OCI-LY7 (cell line): ENCODE data around the gene GAK.

Experiments used
- EZH2phosphoT487 ChIP-seq: fragments of 200-600 bp; sonication (generic); IDR thresholded peaks from 2 replicates; pipeline ENCODE4 v1.6.1; 2018; ENCODE audit warnings: low read depth, borderline replicate concordance, mild to moderate bottlenecking, mixed run types, antibody characterized with exemption, low read length, moderate library complexity, mixed read lengths
- TF ChIP-seq, protein P1 (sequence below): fragments of 200-600 bp; sonication (generic); conservative IDR thresholded peaks from 2 replicates; pipeline ENCODE4 v1.5.1; 2014; ENCODE audit warnings: mild to moderate bottlenecking, antibody characterized with exemption, low read length, moderate library complexity, mixed read lengths

DNA sequence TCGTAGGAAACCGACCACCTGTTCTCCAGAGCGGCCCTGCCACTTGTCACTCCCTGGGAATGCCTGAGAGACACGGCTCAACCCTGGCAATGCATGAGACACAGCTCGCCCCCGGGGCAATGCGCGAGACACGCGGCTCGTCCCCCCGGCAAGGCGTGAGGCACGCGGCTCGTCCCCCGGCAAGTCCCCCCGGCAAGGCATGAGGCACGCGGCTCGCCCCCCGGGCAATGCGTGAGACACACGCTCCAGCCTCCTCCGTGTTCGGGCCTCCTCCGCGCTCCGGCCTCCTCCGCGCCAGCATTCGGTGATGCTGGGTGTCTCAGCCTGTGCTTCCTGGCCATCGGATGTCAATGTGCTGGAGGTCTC, 78.7 kb downstream of the GAK start:
- TF ChIP-seq, protein P1, sequence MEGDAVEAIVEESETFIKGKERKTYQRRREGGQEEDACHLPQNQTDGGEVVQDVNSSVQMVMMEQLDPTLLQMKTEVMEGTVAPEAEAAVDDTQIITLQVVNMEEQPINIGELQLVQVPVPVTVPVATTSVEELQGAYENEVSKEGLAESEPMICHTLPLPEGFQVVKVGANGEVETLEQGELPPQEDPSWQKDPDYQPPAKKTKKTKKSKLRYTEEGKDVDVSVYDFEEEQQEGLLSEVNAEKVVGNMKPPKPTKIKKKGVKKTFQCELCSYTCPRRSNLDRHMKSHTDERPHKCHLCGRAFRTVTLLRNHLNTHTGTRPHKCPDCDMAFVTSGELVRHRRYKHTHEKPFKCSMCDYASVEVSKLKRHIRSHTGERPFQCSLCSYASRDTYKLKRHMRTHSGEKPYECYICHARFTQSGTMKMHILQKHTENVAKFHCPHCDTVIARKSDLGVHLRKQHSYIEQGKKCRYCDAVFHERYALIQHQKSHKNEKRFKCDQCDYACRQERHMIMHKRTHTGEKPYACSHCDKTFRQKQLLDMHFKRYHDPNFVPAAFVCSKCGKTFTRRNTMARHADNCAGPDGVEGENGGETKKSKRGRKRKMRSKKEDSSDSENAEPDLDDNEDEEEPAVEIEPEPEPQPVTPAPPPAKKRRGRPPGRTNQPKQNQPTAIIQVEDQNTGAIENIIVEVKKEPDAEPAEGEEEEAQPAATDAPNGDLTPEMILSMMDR: no peak
- no peak for TF ChIP-seq EZH2phosphoT487
